ENCODE results near the gene PLCH1. TPM values are rescaled to one million over a fixed set of nuclear protein-coding genes. Genes with fewer than 3 reads are reported as not detected.

The PLCH1 gene
- total RNA-seq, 6 experiments from 2014 or later, result 0.07 to 0.25 (median 0.17) TPM

DNA sequence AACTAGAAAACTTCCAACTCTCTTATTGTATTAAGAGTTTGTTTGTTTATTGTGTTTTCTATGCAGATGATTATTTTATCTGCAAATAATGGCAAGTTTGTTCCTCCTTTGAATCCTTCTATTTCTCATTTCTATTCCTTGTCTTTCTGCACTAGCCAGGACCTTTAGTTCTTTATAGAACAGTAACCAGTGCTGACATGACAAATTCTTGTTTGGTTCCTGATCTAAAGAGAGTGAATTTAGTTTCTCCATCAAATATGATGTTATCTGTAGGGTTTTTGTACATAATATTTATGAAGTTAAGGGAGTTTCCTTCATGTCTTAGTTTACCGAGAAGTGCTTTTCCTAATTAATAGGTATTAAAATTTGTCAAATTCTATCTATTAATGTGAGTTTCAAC, 350.6 kb downstream of the PLCH1 start:
- Histone ChIP-seq H3K4me3 (no peak overlapping the region), H3K27me3 (no peaks in the 10 kb centered on the region), H3K27ac (no peak overlapping the region), H3K9me3 (no peaks in the 10 kb centered on the region), H3K36me3 (no peaks in the 10 kb centered on the region), H3K4me1 (no peaks in the 10 kb centered on the region)
- ATAC-seq (no peak), DNase-seq (no peak)
- TF ChIP-seq POLR2A (IDR thresholded peaks at IDR 0.05), result no peak
- TF ChIP-seq, protein P1, sequence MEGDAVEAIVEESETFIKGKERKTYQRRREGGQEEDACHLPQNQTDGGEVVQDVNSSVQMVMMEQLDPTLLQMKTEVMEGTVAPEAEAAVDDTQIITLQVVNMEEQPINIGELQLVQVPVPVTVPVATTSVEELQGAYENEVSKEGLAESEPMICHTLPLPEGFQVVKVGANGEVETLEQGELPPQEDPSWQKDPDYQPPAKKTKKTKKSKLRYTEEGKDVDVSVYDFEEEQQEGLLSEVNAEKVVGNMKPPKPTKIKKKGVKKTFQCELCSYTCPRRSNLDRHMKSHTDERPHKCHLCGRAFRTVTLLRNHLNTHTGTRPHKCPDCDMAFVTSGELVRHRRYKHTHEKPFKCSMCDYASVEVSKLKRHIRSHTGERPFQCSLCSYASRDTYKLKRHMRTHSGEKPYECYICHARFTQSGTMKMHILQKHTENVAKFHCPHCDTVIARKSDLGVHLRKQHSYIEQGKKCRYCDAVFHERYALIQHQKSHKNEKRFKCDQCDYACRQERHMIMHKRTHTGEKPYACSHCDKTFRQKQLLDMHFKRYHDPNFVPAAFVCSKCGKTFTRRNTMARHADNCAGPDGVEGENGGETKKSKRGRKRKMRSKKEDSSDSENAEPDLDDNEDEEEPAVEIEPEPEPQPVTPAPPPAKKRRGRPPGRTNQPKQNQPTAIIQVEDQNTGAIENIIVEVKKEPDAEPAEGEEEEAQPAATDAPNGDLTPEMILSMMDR (IDR thresholded peaks at IDR 0.05), result no peak
- 73% methylated on average over 1 of the region's 1 CpG for WGBS (ENCODE audit: insufficient coverage, low coverage, low lambda C conversion rate, missing lambda C conversion rate)
- intact Hi-C loops (cut with DNase I), result no loop called here

DNA sequence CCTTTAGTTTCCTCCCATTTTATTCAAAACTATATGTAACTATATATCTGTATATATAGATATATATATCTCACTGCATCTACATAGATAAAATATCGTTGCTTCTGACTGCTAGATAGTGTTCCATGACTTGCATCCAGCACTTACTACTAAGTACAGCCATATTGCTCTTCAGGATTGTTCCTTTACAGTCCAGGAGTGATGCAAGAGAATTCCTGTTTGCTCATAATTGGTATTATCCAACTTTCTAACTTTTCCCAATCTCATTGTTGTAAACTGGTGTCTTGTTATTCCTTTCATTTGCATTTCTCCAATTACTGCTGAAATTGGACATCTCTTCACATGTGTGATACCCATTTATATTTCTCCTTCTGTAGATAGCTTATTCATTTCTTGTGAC, 351.6 kb downstream of the PLCH1 start:
- no peaks in the 10 kb centered on the region for H3K27me3 ChIP-seq
- H3K36me3 ChIP-seq, result no peaks in the 10 kb centered on the region
- DNase-seq (no peak), ATAC-seq (no peak)
- no peaks in the 10 kb centered on the region for H3K9me3 ChIP-seq
- H3K4me3 ChIP-seq, result no peak overlapping the region
- 40% methylated on average over 1 of the region's 1 CpG for WGBS (ENCODE audit: insufficient coverage, low coverage, low lambda C conversion rate, missing lambda C conversion rate)
- intact Hi-C loops (cut with DNase I), result no loop called here
- no peaks in the 10 kb centered on the region for H3K4me1 ChIP-seq
- H3K27ac ChIP-seq, result no peak overlapping the region
- TF ChIP-seq, protein P1 (IDR thresholded peaks at IDR 0.05), result no peak
- no peak for TF ChIP-seq POLR2A (IDR thresholded peaks at IDR 0.05)

DNA sequence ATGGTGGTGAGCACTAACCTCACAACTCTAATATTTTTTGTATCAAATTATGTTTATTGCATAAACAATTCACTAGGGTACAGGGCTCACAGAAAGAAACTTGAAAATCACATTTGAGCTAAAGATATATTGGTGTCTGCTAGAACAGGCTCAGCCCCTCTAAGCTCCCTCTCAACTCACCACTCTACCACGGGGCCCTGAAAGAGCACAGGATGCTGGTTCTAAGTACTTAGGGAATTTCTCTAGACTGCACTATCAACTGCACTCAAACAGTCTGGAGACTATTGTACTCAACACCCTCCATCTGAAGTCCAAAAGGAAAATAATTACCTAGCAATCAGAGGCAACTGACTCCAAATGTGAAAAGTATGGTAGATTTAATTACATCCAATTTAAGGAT, 352.7 kb downstream of the PLCH1 start:
- Histone ChIP-seq H3K9me3 (no peaks in the 10 kb centered on the region), H3K27ac (no peak overlapping the region), H3K4me3 (no peak overlapping the region), H3K36me3 (no peaks in the 10 kb centered on the region), H3K4me1 (no peaks in the 10 kb centered on the region), H3K27me3 (no peaks in the 10 kb centered on the region)
- TF ChIP-seq POLR2A (IDR thresholded peaks at IDR 0.05), result no peak
- TF ChIP-seq, protein P1 (IDR thresholded peaks at IDR 0.05), result no peak
- WGBS (ENCODE audit: insufficient coverage, low coverage, low lambda C conversion rate, missing lambda C conversion rate), result 36% methylated on average over 1 of the region's 1 CpG
- intact Hi-C loops (cut with DNase I), result no loop called here
- DNase-seq (no peak), ATAC-seq (no peak)

DNA sequence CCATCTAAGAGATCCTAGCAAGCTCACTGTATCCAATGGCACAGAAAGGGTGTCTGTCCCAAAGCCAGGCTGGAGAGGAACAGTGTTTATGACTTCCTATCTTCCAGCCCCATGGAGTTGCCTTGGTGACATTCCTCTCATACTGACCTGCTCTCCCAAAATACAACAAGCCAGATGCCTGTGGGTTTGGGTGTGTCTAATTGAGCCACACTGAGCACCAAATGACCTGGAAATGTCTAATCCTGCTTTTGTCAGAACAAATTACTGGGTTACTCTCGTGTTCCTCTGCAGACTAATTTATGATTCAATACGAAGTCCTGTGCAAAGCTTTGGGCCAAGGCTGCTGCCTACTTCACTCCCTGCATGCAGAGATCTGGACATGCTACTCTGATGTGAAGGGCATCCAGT, 353.3 kb downstream of the PLCH1 start:
- Histone ChIP-seq H3K27me3 (no peaks in the 10 kb centered on the region), H3K27ac (no peak overlapping the region), H3K36me3 (no peaks in the 10 kb centered on the region), H3K9me3 (no peaks in the 10 kb centered on the region), H3K4me3 (no peak overlapping the region), H3K4me1 (no peaks in the 10 kb centered on the region)
- DNase-seq (no peak), ATAC-seq (no peak)
- TF ChIP-seq, protein P1 (IDR thresholded peaks at IDR 0.05), result no peak
- TF ChIP-seq POLR2A (IDR thresholded peaks at IDR 0.05), result no peak
- intact Hi-C loops (cut with DNase I), result no loop called here
- 26% methylated on average over 2 of the region's 2 CpGs for WGBS (ENCODE audit: insufficient coverage, low coverage, low lambda C conversion rate, missing lambda C conversion rate)

DNA sequence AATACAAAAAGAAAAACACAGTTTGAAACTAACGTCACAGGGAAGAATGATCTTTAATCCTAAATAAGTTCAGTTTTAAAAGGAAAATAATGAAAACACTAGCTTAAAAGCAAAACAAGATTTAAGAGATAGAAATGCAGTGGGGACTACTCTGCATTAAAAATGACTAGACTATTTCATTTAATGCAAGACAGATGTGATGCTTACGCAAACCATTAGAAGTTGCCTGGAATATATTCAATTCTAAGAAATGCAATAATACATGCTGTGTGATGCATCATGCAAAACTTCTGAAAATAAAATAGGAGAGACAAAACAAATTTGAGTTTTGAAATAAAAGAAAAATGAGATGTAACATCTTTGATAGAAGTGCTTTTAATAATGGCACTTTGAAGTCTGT, 353.8 kb downstream of the PLCH1 start:
- Histone ChIP-seq H3K4me1 (no peaks in the 10 kb centered on the region), H3K27ac (no peak overlapping the region), H3K27me3 (no peaks in the 10 kb centered on the region), H3K4me3 (no peak overlapping the region), H3K9me3 (no peaks in the 10 kb centered on the region), H3K36me3 (no peaks in the 10 kb centered on the region)
- ATAC-seq (no peak), DNase-seq (no peak)
- 58% methylated on average over 2 of the region's 2 CpGs for WGBS (ENCODE audit: insufficient coverage, low coverage, low lambda C conversion rate, missing lambda C conversion rate)
- TF ChIP-seq, protein P1 (IDR thresholded peaks at IDR 0.05), result no peak
- no peak for TF ChIP-seq POLR2A (IDR thresholded peaks at IDR 0.05)
- intact Hi-C loops (cut with DNase I), result no loop called here

Data from right lobe of liver (tissue), 6 donors.